ENCODE results near the gene PYGM.

The PYGM gene

DNA sequence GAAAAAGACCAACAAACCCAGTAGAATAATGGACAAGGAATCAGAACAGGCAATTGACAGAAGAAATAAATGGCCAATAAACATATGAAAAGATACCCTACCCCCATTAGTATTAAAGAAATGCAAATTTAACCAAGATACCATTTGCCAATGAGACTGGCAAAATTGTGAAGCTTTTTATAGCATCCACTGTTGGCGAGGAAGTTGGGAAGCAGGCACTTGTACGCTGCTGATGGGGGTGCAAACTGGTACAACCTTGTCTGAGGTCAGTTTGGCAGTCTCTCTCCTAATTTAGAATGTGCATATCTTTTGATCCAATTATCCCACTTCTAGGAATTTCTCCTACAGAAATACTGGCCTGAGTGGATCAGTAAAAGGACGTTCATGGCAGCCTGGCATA, 28.2 kb downstream of the PYGM start:
- DNase-seq, result no peak

DNA sequence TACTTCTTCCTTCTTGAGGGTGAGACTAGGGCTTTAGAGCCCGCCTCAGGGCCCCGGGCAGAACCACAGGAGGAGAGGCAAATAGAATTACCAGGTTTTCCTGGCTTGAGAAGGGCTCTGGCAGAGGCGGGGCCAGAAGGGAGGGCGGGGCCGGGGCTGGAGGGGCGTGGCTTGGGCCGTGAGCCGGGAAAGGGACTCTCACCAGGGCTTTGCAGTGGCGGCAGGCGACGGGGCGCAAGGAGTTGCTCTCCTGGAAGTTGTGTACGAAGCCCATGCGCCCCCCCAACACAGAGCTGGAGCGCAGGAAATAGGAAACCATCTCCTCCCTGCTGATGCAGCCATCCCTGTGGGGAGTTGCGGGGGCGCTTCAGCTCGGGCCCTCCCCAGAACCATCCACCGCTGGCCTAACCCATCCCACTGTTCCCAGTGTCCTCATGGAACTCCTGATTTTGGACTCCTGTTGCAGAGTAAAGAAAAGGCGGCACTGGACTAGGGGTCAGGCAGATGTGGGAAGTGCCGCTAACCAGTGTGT, 29.9 kb downstream of the PYGM start:
- DNase-seq, result no peak

DNA sequence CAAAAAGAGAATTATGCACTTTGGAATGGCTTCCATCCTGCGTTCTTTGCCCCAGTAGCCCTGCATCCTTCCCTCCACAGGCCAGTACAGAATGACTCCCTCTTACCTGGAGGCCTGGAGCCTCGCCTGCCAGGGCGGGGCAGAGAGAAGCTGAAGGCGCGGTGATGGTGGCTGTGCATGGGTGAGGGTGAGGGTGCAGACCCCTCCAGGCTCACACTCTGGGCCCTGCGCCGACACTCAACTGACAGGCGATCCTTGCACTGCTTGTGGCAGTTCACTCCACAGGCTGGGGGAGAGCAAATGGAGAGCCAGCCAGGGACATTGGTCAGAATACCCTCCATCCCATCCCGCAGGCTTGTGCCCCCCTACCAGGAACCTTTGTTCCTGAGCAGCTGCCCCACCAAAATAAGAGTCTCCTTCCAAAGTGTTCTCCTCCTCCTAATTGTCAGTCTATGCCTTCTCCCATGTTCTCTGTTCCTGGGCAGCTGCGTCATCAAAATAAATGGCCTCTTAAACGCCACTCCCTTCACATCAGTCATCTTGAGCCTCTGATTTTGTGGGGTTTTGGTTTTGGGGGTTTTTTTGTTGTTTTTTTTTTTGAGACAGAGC, 30.9 kb downstream of the PYGM start:
- no peak for DNase-seq

DNA sequence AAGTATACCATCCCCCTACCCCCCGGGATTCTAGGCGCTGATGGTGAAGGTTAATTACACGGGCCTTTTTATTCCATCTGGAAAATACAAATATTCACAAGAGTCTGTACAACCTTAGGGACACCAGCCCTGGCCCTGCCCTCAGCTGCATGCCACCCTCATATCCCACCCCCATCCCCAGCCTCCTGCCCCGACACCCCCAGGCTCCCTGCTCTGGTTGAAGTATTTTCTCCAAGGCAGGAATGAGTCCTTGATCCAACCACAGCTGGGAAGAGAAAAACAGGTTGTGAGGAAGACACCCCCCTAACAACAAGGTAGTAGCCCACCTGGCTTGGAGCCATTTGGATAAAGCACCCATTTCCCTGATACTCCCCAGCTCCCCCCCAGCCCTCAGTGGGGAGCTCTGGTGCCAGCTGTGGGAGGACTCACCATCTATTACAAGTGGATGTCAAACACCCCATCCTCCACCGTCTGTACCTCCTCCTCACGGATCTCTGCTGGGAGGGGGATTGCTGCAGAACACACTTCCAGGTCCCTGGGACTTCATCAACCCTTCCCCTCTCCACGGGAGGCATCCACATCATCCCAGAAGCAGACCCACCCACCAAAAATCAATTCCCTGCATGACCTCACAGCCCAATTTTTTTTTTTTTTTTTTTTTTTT, 32.8 kb downstream of the PYGM start:
- no peak for DNase-seq

DNA sequence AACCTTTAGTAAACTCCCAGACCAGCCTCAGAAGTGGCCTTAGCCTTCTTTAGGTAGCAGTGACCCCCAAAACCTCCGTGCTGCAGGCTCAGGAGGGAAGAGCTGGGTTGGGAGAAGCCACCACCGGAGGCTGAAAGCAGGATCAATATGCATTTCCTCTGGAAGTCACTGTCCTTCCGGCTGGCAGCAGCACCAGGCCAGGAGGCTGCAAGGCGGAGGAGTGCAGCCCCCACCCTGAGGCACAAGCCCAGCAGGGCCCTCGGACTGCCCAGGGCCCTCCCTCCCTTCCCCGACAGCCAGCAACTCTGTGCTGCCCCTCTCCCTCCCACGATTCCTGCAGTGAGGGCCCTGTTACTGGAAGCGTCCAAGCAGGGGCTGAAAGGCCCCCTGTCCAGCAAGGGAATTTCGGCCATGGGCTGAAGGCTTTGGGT, 33.5 kb downstream of the PYGM start:
- DNase-seq, result no peak

DNA sequence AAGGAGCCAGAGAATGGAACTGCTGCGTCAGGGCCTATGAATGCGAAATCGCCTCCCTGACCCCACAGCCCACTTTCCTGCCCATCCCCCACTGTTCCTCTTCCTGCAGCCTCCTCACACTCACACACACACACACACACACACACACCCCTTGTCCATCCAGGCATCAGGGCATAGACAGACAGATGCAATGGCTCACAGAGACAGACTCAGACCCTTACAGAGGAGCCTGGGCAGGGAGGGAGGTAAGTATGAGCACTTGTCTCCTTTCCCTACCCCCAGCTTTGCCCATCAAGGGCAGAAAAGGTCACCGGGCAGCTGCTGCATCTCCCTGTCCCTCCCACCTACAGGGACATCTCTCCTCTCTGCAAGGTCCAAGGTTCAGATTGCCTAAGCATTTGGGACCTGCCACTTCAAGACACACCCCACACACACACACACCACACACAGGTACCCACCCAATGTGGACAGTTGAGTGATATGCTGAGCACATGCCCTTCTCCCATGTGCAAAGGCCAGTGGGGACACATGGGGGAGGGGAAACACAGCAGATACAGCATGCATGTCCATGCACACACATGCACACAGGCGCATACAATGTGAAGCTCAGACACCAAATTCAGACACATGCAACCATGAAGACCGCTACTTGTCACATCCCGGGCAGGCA, 34.8 kb downstream of the PYGM start:
- no peak for DNase-seq

DNA sequence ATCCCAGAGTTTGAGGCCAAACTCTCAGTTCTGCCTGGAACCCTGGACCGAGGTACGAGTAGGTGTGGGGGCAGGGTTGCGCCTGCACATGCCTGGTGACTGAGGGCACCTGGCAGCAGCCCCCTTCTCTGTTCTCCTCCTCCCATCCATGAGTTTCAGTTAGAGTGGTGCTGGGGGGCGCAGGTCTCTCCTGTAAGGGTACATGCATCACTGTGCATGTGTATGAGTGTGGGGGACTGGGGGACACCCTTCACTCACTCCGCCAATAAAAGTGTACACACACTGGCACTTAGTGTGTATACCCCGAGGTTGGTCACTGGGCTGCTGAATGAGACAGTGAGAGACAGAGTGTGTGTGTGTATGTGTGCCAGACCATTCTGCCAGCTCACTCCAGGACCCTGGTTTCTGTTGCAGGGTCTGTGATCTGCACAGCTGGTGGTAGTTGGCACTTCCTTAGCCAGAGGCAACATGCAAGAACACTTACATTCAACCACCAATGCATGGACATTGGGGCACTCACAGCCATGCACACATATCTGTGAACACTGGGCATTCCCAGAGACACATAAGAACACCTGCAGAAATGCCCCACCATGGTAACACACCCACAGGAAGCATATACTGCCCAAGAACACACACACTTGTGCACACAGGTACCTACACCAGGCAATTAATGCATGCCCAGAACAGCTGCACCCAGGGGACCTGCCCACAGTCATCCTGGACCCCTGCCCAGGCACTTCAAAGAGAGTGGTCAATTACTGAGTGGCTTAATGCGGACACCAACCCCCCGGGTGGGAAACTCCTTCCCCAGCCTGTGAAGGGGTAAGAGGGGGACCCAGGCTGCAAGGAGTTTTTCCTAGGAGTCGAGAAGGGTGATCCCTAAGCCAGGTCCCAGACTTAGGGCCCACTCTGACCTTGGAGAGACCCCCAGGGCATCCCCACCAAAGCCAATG, 35.6 kb downstream of the PYGM start:
- DNase-seq, result no peak

DNA sequence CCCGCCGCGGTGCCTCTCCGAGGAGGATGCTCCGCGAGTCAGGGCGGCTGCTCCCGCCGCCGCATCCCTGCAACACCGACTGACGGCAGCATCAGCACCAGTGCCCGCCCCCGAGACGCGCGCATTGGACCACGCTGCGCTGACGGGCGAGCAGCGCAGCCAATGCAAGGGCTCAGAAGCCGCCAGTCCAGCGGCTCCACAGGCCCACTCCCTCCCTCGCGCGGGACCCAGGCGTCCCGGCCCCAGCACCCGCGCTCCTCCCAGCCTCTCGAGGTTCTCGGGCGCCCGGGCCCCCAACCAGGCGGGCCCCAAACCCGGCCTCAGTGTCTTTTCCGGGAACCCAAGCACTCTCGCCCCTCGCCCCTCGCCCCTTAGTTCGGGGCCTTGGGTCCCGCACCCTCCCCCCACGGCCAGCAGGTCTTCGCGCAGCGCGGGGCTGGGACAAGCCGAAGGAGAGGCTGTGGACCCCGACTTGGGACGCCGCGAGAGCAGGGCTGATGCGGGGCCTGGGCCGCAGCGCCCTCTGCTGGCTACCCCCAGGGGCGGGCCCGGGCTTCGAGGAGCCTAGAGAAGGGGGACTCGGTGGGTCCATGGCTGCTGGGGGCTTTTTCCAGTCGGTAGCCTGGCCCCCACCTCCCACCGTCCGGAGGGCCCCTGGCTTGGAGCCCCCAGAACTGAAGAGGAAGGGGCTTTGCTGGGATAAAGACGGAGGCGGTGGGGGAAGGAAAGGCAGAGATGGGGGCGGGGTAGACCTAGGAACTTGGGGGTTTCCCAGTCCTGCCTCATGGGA, 36.5 kb downstream of the PYGM start, which contains the start of gene NRXN2:
NRXN2 (minus strand) TSS at position 81 of the 790 bp plus-strand sequence. CDS start 9,498 bp downstream, outside the sequence.
- DNase-seq, result peak; percentile 85

DNA sequence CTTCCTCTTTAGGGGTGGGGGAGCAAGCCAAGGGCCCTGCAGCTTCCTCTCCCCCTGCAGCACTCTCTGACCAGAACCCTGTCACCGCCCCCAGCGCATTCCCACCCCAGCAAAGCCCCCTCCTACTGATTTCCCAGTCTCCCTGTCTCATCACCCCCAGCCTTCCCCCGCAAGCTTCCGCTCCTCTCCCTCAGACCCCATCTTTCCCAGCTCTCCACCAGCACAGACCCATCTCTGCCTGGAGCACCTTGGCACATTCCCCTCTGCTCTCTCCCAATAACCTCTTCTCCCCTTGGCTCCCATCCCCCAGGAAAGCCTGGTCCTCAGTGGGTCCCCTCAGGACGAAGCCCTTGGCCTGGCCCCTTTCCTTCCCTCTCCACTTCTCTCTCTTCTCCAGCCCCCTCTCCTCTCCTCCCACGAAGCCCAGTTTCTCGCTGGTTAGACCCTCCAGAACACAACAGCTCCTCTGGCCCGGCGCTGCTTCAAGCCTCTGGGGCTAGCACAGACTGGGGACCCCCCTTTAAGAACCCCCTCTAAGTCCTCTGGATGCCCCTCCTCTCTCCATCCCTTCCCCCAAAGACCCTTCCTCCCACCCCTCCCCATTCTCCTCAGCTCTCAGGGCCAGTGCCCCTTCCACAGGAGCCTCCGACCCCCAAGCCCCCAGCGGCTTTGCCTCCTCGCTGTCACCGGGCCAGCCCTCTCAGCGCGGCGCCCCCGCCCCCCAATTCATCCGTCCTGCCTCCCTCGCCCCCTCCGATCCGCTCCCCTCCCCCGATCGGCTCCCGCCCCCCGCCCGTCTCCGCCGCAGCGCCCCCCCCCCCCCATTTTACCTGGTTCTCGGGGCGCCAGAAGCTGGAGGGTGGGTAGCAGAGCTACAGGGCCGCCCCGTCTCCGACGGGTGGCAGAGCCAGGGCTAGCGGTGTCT, 37.4 kb downstream of the PYGM start:
- no peak for DNase-seq

DNA sequence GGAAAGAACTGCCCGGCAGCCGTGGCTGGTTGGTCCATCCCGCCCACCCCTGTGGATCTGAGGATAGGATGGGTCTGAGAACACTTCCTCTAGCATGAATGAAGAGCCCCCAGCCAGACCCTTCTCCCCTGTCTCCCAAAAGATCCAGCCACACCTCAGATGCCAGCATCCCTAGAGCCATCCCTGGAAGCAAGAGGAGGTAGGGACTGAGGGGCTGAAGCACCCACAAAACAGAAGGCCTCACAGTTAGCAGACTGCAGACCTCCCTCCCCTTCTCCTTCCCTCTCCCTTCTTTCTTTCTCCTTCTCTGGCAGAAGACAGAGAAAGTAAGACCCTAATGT, 38.4 kb downstream of the PYGM start:
- DNase-seq, result no peak

DNA sequence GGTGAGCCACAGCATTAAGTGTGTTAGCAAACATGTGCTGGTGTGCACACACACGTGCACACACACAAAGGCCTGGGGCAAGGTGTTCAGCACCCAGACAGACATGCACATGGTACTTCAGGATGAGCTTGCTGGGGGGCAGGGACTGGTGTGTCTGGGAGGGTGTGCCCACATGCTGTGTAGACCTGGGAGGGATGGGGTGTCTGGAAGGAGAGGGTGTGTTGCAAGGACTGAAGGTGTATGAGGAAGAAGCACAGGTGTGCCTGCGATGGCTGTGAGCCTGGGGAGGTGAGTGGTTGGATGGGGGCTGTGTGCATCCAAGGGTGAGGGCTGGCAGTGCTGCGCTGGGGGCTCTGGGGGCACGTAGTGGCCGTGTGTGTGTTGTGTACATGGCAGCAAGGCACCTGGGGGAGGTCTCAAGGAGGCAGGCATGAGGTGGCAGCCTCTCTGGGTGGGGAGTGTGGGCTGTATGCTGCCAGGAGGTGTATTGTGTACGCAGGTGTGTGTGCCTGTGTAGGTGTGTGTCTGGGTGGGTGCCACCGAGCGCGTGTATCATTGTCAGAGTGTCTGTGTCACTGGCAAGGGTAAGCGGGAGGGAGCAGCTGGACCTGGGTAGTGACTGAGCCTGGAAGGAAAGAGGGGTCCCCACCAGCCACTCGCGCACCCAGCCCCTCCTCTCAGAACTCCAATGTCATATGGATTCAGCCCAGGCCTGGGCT, 39.0 kb downstream of the PYGM start:
- no peak for DNase-seq

DNA sequence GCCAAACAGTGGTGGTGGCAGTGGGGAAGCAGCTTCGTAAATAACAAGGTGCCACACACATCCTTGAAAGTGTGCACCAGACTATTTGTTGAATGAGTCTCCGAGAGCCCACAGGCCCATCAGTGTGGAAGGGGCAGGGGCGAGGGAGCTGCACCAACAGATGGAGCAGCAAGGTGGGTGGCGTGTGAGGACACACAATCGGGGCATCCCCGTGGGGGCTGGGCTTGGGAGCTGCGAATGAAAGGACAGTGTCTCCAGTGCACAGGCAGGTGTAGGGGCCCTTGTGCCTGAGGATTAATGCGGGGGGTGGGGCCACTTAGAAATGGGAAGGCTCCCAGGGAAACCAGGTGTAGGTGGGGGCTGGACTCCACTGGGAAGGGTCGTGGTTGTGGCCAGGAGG, 39.6 kb downstream of the PYGM start:
- DNase-seq, result no peak

DNA sequence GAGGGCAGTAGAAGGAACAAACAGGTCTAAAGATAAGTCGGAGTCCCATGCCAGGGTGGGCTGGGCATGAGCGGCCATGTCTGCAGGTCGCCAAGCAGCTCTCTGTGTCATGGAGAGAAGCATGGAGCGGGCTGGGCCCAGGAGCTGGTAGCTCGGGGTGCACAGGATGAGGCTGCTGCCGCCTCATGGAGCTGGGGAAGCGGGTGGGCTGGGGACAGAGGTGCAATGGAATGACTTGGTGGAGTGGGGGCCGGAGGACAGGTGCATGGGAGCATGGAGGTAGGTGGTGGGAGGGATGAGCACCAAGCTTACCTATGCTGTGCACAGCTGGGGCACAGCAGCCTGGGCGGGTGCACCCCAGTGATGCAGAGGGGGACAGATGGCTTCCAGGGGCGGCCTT, 40.4 kb downstream of the PYGM start:
- no peak for DNase-seq

DNA sequence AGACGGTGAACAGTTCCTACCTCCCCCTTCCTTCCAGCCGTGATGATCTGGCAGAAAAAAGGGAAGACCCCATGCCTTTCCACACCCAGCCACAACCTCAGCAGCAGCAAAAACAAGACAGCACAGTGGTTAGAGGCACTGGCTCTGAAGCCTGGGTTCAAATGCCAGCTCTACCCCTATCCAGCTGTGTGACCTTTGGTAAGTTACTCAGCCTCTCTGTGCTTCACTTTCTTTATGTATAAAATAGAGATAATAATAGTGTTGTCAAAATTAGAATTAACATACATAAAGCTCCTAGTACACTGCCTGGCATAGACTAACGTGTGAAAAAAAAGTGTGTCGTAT, 41.0 kb downstream of the PYGM start:
- no peak for DNase-seq

DNA sequence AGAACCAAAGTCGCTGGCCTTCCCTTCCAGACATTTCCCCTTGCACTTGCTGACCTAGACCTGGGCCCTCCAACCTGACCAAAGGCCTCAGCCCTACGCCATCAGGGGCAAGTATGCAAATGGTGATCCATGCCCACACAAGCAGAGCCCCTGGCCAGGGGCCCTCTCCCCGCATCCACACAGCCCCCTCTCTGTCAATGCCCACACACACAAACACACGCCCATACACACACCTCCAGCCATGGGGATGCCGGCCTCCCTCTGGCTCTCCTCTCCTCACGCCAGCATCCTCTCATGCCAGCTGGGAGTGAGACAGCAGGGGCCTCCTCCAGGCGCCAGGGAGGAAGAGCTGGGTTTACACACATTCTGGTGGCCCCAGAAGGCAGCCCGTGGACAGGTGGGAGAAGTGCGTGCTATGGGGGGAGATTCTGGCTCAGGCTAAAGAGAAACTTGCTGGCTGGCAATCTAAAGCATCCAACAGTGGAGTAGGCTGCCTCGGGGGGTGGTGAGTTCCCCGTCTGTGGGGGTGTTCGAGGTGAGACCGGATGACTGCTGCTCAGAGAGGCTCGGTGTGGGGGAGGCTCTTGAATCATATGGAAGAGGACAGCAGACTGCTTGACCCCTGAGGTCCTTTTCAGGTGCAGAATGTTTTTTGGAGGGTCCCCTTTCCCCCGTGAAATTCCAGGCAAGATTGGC, 41.5 kb downstream of the PYGM start:
- no peak for DNase-seq

DNA sequence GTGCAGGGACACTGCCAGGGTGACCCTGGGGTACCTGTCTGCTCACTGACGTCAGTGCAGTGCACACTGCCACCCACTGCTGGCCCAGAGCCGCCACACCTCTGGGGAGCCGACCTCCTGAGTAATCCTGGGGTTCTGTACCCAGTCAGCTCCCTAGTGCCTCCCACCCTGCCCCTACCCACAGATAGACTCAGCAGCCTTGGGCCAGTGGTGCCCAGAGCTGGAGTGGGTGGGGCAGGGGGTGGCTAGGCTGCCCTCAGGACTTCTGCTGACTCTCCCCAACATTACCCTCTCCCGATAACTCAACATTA, 42.6 kb downstream of the PYGM start:
- no peak for DNase-seq

DNA sequence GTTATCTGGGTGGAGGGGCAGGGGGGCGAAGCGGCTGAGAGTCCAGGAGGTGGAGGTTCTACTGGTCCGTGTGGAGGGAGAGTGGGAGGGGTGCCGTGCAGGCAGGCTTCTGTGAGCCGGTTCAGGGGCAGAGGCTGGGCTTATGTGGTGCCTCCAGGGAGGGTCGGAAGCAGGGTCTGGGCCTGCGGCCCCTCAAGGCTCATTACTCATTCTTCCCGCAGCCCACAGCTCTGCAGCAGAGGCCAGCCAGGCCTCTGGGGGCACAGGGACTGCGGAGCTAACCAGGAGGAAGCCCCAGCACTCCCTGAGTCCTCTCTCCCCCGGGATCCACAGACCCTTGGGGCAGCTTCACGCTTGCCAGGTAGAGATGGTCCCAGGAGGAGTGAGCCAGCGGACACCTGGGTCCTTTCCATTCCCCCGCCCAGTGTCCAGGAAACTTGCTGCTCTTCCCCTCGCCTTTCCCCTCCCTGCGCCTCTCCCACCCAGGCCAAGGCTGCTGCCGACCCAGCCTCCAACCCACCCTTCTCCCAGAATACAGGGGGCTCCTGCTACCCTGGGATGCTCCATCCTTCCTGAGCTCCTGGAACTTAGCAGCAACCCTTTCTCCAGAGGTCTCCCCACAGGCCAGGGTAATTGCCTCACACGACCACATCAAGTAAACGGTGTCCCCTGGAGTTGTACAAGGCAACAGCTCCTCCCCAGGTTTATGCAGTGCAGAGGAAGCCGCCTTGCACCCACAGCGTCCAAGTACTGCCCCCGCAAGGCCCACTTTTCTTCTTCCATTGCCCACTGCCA, 43.1 kb downstream of the PYGM start:
- no peak for DNase-seq

DNA sequence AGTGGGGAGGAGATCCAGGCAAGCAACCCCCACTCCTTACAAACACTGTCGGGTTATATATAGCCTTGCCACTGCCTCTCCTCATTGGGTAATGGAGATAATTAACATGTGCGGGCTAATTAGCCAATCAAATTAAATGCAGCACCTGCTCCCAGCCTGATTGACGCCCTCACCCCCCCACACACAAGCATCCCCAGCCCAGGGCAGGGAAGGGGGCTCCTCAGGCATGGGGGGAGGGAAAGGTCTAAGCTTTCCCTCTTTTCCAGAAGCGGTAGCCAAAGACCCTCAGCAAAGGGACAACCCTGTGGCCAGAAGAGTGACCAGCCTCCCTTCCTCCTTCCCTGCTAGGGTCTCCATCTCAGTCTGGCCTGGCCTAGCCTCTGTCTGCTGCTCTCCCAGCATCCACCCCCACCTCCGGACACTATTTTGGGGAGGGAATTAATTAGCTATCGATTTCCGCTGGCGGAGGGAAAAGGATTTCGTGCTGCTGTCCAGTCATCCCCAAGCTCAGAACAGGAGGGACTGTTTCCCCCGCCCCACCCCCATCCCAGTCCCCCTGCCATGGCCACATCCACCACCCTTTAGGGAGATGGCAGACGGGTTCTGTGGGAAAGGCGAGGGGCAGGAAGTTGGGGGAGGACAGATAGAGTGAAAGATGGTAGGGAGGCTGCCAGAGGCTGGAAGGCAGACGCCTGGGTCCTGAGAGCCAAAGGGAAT, 43.9 kb downstream of the PYGM start:
- DNase-seq, result no peak
